ENCODE data around the gene FBXL13. TPM values are rescaled to one million over a fixed set of nuclear protein-coding genes. Genes with fewer than 3 reads are reported as not detected.

FBXL13 gene
- total and polyA plus RNA-seq, 2 of the 8 experiments (the other 6 are each of a cell fraction or from before 2014, with no cell fraction given): 1.2 to 2.8 TPM

- TF ChIP-seq SP1 (IDR thresholded peaks at IDR 0.05; ENCODE audit: low read depth, low read length) (no peak), POU5F1 (IDR thresholded peaks at IDR 0.05; ENCODE audit: low read depth, low read length) (no peak), YY1 (IDR thresholded peaks at IDR 0.05; ENCODE audit: low read depth, low read length) (no peak), KDM1A (IDR thresholded peaks at IDR 0.05; ENCODE audit: borderline replicate concordance, low read length) (no peak), BRCA1 (IDR thresholded peaks at IDR 0.05; ENCODE audit: low read depth, low read length) (no peak), TEAD4 (IDR thresholded peaks at IDR 0.05; ENCODE audit: low read depth, low read length) (no peak), POLR2A (IDR thresholded peaks at IDR 0.05; ENCODE audit: control extremely low read depth in 1 of 2, low read depth in 2 of 2, low read length in 2 of 2) (no peak), NRF1 (IDR thresholded peaks at IDR 0.05; ENCODE audit: low read depth, low read length) (no peak), TBP (IDR thresholded peaks at IDR 0.05; ENCODE audit: low read depth, low read length) (no peak), JUN (IDR thresholded peaks at IDR 0.05; ENCODE audit: low read depth, low read length) (no peak)
These were observed 5.9 kb downstream of the FBXL13 start (continued) for GRCh38 chr7:103068414-103069403.

Measured in H1 (cell line).